ENCODE data around the gene BPIFB2.
A peak's percentile ranks its signal among the peaks of the same experiment; 100 is the strongest.

BPIFB2 gene

GRCh38 chr20:33007376-33008335 is at the start of gene BPIFB2:
BPIFB2 (plus strand) TSS chr20:33007704; CDS start chr20:33008575, 871 bp downstream.
- no peak for DNase-seq

- DNase-seq = no peak
These were observed 48.9 kb upstream of the BPIFB2 start for GRCh38 chr20:32958574-32958973.

GRCh38 chr20:32959351-32960221 is 47.9 kb upstream of the BPIFB2 start:
- DNase-seq = no peak

GRCh38 chr20:32960222-32960518 is 47.3 kb upstream of the BPIFB2 start:
- no peak for DNase-seq

- DNase-seq = no peak
These were observed 46.4 kb upstream of the BPIFB2 start for GRCh38 chr20:32960849-32961731.

- DNase-seq = no peak
These were observed 45.5 kb upstream of the BPIFB2 start for GRCh38 chr20:32962053-32962452.

- DNase-seq = peak in 1 of 2 experiments; percentile 9
These were observed 44.9 kb upstream of the BPIFB2 start for GRCh38 chr20:32962646-32963045.

GRCh38 chr20:32963176-32963575 is 44.3 kb upstream of the BPIFB2 start:
- DNase-seq = peak in 1 of 2 experiments; percentile 10

GRCh38 chr20:32964575-32964974 is 42.9 kb upstream of the BPIFB2 start:
- DNase-seq = peak in 1 of 2 experiments; percentile 10

GRCh38 chr20:32965115-32965514 is 42.4 kb upstream of the BPIFB2 start:
- DNase-seq = no peak

- peak; percentile 43 to 49 for DNase-seq
These were observed 41.7 kb upstream of the BPIFB2 start for GRCh38 chr20:32965581-32966373.

- DNase-seq = peak in 1 of 2 experiments; percentile 18
These were observed 41.1 kb upstream of the BPIFB2 start for GRCh38 chr20:32966382-32966781.

GRCh38 chr20:32966881-32967781 is 40.4 kb upstream of the BPIFB2 start:
- peak; percentile 58 to 70 for DNase-seq

GRCh38 chr20:32967961-32968457 is 39.5 kb upstream of the BPIFB2 start:
- DNase-seq = peak; percentile 71 to 73

- DNase-seq = peak; percentile 69 to 73
These were observed 38.8 kb upstream of the BPIFB2 start for GRCh38 chr20:32968478-32969241.

GRCh38 chr20:32969356-32970114 is 38.0 kb upstream of the BPIFB2 start:
- DNase-seq = peak; percentile 31 to 46

GRCh38 chr20:32970115-32970972 is 37.2 kb upstream of the BPIFB2 start:
- peak; percentile 24 to 28 for DNase-seq

GRCh38 chr20:32970973-32971300 is 36.6 kb upstream of the BPIFB2 start:
- peak; percentile 57 to 61 for DNase-seq

Data from activated T-cell treated with anti-CD3 and anti-CD28 coated beads, Interleukin-2, amount 50 U/mL, for 48 hours (primary cell).